Keratinocyte (primary cell): ENCODE results near the gene PARD3B. TPM values are rescaled to one million over a fixed set of nuclear protein-coding genes. Genes with fewer than 3 reads are reported as not detected.

Experiments used
- DNase-seq: peaks from one replicate; pipeline ENCODE4 v3.0.0-alpha.2; 2011; ENCODE audit warnings: low read depth, missing footprints, low spot score
- FAIRE-seq: peaks from 2 replicates; lab custom pipeline; 2011; peaks lifted over from hg19 to GRCh38; lab: Jason Lieb, UNC
- H2AFZ ChIP-seq: 2 replicates; pipeline ENCODE4 v1.6.0; 2012; ENCODE audit warnings: low read length, control low read depth, inconsistent platforms; ENCODE audit not compliant: control insufficient read depth
- H3K27ac ChIP-seq: 2 replicates; pipeline ENCODE4 v1.5.1; 2011; ENCODE audit warnings: low read length; ENCODE audit not compliant: control insufficient read depth, insufficient read depth
- H3K27me3 ChIP-seq: 3 replicates; pipeline ENCODE4 v1.6.0; 2011; ENCODE audit warnings: low read length; ENCODE audit not compliant: control insufficient read depth, insufficient read depth; ENCODE audit errors: extremely low read depth
- H3K36me3 ChIP-seq, 2 experiments: 2 replicates in 1 of 2; 3 replicates in 1 of 2; pipeline ENCODE4 v1.5.1; 2011; ENCODE audit warnings: low read length in 2 of 2, mild to moderate bottlenecking in 1 of 2; ENCODE audit not compliant: control insufficient read depth in 2 of 2, insufficient read depth in 2 of 2; ENCODE audit errors: extremely low read depth in 1 of 2
- H3K4me1 ChIP-seq: 3 replicates; pipeline ENCODE4 v1.5.1; 2011; ENCODE audit warnings: low read length; ENCODE audit not compliant: control insufficient read depth, insufficient read depth; ENCODE audit errors: extremely low read depth
- H3K4me2 ChIP-seq: 3 replicates; pipeline ENCODE4 v1.6.0; 2011; ENCODE audit warnings: low read depth, low read length; ENCODE audit not compliant: control insufficient read depth, insufficient read depth; ENCODE audit errors: extremely low read depth
- H3K4me3 ChIP-seq, 3 experiments: fragments of 200-600 bp in 1 of 3; sonication (generic) in 1 of 3; 2 replicates in 2 of 3; 3 replicates in 1 of 3; pipeline ENCODE4 v1.5.1; 2011 to 2016; ENCODE audit warnings: low read length in 3 of 3, mild to moderate bottlenecking in 3 of 3, control low read depth in 2 of 3, inconsistent platforms in 1 of 3, low read depth in 1 of 3, mixed read lengths in 1 of 3, mixed run types in 1 of 3, moderate library complexity in 1 of 3; ENCODE audit not compliant: control insufficient read depth in 2 of 3, insufficient read depth in 2 of 3; ENCODE audit errors: extremely low read depth in 1 of 3
- H3K79me2 ChIP-seq: 2 replicates; pipeline ENCODE4 v1.6.0; 2012; ENCODE audit warnings: low read length; ENCODE audit not compliant: control insufficient read depth, insufficient read depth
- H3K9ac ChIP-seq: 3 replicates; pipeline ENCODE4 v1.6.0; 2011; ENCODE audit warnings: low read length; ENCODE audit not compliant: control insufficient read depth, insufficient read depth; ENCODE audit errors: extremely low read depth
- H3K9me1 ChIP-seq: 3 replicates; pipeline ENCODE4 v1.6.0; 2011; ENCODE audit warnings: low read length; ENCODE audit not compliant: control insufficient read depth, insufficient read depth; ENCODE audit errors: extremely low read depth
- H3K9me3 ChIP-seq: 2 replicates; pipeline ENCODE4 v1.5.1; 2012; ENCODE audit warnings: low read depth, low read length; ENCODE audit not compliant: control insufficient read depth
- H4K20me1 ChIP-seq: 3 replicates; pipeline ENCODE4 v1.6.0; 2011; ENCODE audit warnings: low read length; ENCODE audit not compliant: control insufficient read depth, insufficient read depth; ENCODE audit errors: extremely low read depth
- CTCF ChIP-seq, 3 experiments: IDR thresholded peaks in 1 of 3; conservative IDR thresholded peaks in 1 of 3; optimal IDR thresholded peaks in 1 of 3; 2 replicates in 2 of 3; 3 replicates in 1 of 3; pipeline versions ENCODE3 to v1.5.1; 2011; ENCODE audit warnings: low read length in 3 of 3, mild to moderate bottlenecking in 3 of 3, moderate library complexity in 2 of 3, control low read depth in 1 of 3, inconsistent platforms in 1 of 3; ENCODE audit not compliant: insufficient read depth in 2 of 3; ENCODE audit errors: extremely low read depth in 1 of 3
- EZH2 ChIP-seq: IDR thresholded peaks from one replicate; pipeline ENCODE4 v1.6.1; 2012; ENCODE audit warnings: inconsistent platforms, mild to moderate bottlenecking, low read length, moderate library complexity
- dilution Hi-C: fragments of 300-500 bp; cut with MboI; formaldehyde crosslinking; loops from one replicate; pipeline ENCODE4 v1.7.0; 2020; ENCODE audit warnings: low sequenced_read_pairs; ENCODE audit not compliant: extremely low pct_ligation_motif_present
- polyA plus RNA-seq, 5 experiments: library from polyadenylated mRNA; depleted of rRNA in 3 of 5; stranded (reverse) in 3 of 5; stranded (forward) in 1 of 5; unstranded in 1 of 5; fragments of >200 nt; gene quantifications; 1 replicate in 1 of 5; 2 replicates in 3 of 5; 3 replicates in 1 of 5; pipeline versions ENCODE4 v1.2.1 to v1.2.3, GENCODE V29; 2011 to 2012; ENCODE audit warnings: missing spikeins in 2 of 5, low read depth in 1 of 5, low replicate concordance in 1 of 5

The PARD3B gene
- polyA plus RNA-seq, 1 donor (not counting 4 experiments of a cell fraction or from before 2014, with no cell fraction given), result 1.2 TPM

GRCh38 chr2:205032093-205032551 is 486.8 kb downstream of the PARD3B start:
- no peaks in the 10 kb centered on the region for H3K9me1 ChIP-seq
- no peaks in the 10 kb centered on the region for H3K9me3 ChIP-seq
- no peaks in the 10 kb centered on the region for H3K36me3 ChIP-seq
- dilution Hi-C loops, result no loop called here
- H3K4me2 ChIP-seq, result no peak overlapping the region
- TF ChIP-seq EZH2 (no peak), CTCF (optimal IDR thresholded peaks at IDR 0.05 in 1 of 3, IDR thresholded peaks at IDR 0.05 in 1 of 3, conservative IDR thresholded peaks at IDR 0.05 in 1 of 3; ENCODE audit: extremely low read depth in 1 of 3, insufficient read depth in 2 of 3, low read length in 3 of 3) (no peak)
- H3K27ac ChIP-seq, result no peak overlapping the region
- no peak overlapping the region for H2AFZ ChIP-seq
- no peaks in the 10 kb centered on the region for H4K20me1 ChIP-seq
- FAIRE-seq (no peak), DNase-seq (no peak)
- no peaks in the 10 kb centered on the region for H3K27me3 ChIP-seq
- no peaks in the 10 kb centered on the region for H3K4me1 ChIP-seq
- H3K79me2 ChIP-seq, result no peaks in the 10 kb centered on the region
- no peak overlapping the region for H3K9ac ChIP-seq
- H3K4me3 ChIP-seq, result no peak overlapping the region

- dilution Hi-C loops, result no loop called here
- H3K4me3 ChIP-seq, result no peak overlapping the region
- DNase-seq, result no peak
- no peak overlapping the region for H3K9ac ChIP-seq
- H3K4me1 ChIP-seq, result no peaks in the 10 kb centered on the region
- H3K27ac ChIP-seq, result no peak overlapping the region
- no peaks in the 10 kb centered on the region for H3K27me3 ChIP-seq
- H4K20me1 ChIP-seq, result no peaks in the 10 kb centered on the region
- TF ChIP-seq CTCF (optimal IDR thresholded peaks at IDR 0.05 in 1 of 3, IDR thresholded peaks at IDR 0.05 in 1 of 3, conservative IDR thresholded peaks at IDR 0.05 in 1 of 3; ENCODE audit: extremely low read depth in 1 of 3, insufficient read depth in 2 of 3, low read length in 3 of 3) (no peak), EZH2 (no peak)
- H3K4me2 ChIP-seq, result no peak overlapping the region
- FAIRE-seq, result no peak
- H2AFZ ChIP-seq, result no peak overlapping the region
- no peaks in the 10 kb centered on the region for H3K79me2 ChIP-seq
- H3K36me3 ChIP-seq, result no peaks in the 10 kb centered on the region
- no peaks in the 10 kb centered on the region for H3K9me1 ChIP-seq
- H3K9me3 ChIP-seq, result no peaks in the 10 kb centered on the region
Measured at GRCh38 chr2:205033431-205033830, 488.2 kb downstream of the PARD3B start.
